Nephron progenitor cell (in vitro differentiated cells): Measurements from ENCODE around the gene RDX.
"Not testable (repeated sequence)": the region's sequence is repeated elsewhere in the genome, so short reads cannot be mapped to it uniquely, and the experiment has no call there.

Experiments
- DNase-seq: peaks from one replicate; pipeline ENCODE4 v3.0.0; 2021
- H3K27ac Mint-ChIP-seq: 2 replicates; pipeline ENCODE4 v1.8.0; 2021; ENCODE audit warnings: mild to moderate bottlenecking, moderate library complexity, mixed read lengths
- H3K27me3 Mint-ChIP-seq: 2 replicates; pipeline ENCODE4 v1.8.0; 2021; ENCODE audit warnings: mild to moderate bottlenecking, low read depth, mixed read lengths; ENCODE audit not compliant: poor library complexity
- H3K36me3 Mint-ChIP-seq: 2 replicates; pipeline ENCODE4 v1.8.0; 2021; ENCODE audit warnings: low read depth, mixed read lengths
- H3K4me1 Mint-ChIP-seq: 2 replicates; pipeline ENCODE4 v1.8.0; 2021; ENCODE audit warnings: mixed read lengths
- H3K4me3 Mint-ChIP-seq: 2 replicates; pipeline ENCODE4 v1.8.0; 2021; ENCODE audit warnings: mild to moderate bottlenecking, moderate library complexity, mixed read lengths
- H3K9me3 Mint-ChIP-seq: 2 replicates; pipeline ENCODE4 v1.8.0; 2021; ENCODE audit warnings: mild to moderate bottlenecking, moderate library complexity, mixed read lengths
- TF ChIP-seq, protein P1 (sequence below): fragments of 200-600 bp; sonication (generic); IDR thresholded peaks from 2 replicates; pipeline ENCODE4 v1.5.0; 2021; ENCODE audit warnings: antibody characterized with exemption

Gene RDX

GRCh38 chr11:110312670-110313069, 16.3 kb upstream of the RDX start:
- H3K36me3 Mint-ChIP-seq: no peaks in the 10 kb centered on the region
- peaks cover 24% of the 10 kb centered on the region for H3K4me1 Mint-ChIP-seq
- H3K9me3 Mint-ChIP-seq: no peaks in the 10 kb centered on the region
- H3K27me3 Mint-ChIP-seq: peaks cover 6% of the 10 kb centered on the region
- no peak overlapping the region for H3K4me3 Mint-ChIP-seq
- H3K27ac Mint-ChIP-seq: no peak overlapping the region
- TF ChIP-seq, protein P1, sequence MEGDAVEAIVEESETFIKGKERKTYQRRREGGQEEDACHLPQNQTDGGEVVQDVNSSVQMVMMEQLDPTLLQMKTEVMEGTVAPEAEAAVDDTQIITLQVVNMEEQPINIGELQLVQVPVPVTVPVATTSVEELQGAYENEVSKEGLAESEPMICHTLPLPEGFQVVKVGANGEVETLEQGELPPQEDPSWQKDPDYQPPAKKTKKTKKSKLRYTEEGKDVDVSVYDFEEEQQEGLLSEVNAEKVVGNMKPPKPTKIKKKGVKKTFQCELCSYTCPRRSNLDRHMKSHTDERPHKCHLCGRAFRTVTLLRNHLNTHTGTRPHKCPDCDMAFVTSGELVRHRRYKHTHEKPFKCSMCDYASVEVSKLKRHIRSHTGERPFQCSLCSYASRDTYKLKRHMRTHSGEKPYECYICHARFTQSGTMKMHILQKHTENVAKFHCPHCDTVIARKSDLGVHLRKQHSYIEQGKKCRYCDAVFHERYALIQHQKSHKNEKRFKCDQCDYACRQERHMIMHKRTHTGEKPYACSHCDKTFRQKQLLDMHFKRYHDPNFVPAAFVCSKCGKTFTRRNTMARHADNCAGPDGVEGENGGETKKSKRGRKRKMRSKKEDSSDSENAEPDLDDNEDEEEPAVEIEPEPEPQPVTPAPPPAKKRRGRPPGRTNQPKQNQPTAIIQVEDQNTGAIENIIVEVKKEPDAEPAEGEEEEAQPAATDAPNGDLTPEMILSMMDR: no peak
- no peak for DNase-seq

GRCh38 chr11:110311783-110312579, 15.6 kb upstream of the RDX start:
- no peak overlapping the region for H3K27ac Mint-ChIP-seq
- TF ChIP-seq, protein P1: no peak
- peaks cover 17% of the 10 kb centered on the region for H3K4me1 Mint-ChIP-seq
- H3K9me3 Mint-ChIP-seq: no peaks in the 10 kb centered on the region
- DNase-seq: no peak
- H3K27me3 Mint-ChIP-seq: peaks cover 7% of the 10 kb centered on the region
- H3K36me3 Mint-ChIP-seq: no peaks in the 10 kb centered on the region
- no peak overlapping the region for H3K4me3 Mint-ChIP-seq

DNA sequence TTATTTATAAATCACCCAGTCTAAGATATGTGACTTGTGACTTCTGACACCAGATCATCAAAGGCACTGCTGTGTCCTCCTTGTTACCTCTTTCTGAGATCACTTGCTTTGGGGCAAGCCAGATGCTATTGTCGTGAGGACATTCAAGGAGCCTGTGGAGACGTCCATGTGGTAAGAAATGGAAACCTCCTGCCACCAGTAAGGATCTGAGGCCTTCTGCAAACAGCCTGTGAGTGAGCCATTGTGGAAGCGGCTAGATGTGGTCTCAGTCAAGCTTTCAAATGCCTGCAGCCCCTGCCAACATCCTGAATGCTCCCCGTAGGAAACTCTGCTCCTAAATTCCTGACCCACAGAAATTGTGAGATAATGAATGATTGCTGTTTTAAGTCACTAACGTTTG, 11.7 kb upstream of the RDX start:
- Mint-ChIP-seq H3K27ac (no peak overlapping the region), H3K4me1 (peaks cover 17% of the 10 kb centered on the region), H3K9me3 (peaks cover 6% of the 10 kb centered on the region), H3K4me3 (no peak overlapping the region), H3K27me3 (peaks cover 7% of the 10 kb centered on the region), H3K36me3 (no peaks in the 10 kb centered on the region)
- no peak for DNase-seq
- TF ChIP-seq, protein P1: no peak

- not testable (repeated sequence) for H3K9me3 Mint-ChIP-seq, H3K36me3 Mint-ChIP-seq, DNase-seq, H3K4me3 Mint-ChIP-seq, H3K4me1 Mint-ChIP-seq, H3K27me3 Mint-ChIP-seq, H3K27ac Mint-ChIP-seq
Measured at GRCh38 chr11:110306019-110306388, 9.6 kb upstream of the RDX start.

DNA sequence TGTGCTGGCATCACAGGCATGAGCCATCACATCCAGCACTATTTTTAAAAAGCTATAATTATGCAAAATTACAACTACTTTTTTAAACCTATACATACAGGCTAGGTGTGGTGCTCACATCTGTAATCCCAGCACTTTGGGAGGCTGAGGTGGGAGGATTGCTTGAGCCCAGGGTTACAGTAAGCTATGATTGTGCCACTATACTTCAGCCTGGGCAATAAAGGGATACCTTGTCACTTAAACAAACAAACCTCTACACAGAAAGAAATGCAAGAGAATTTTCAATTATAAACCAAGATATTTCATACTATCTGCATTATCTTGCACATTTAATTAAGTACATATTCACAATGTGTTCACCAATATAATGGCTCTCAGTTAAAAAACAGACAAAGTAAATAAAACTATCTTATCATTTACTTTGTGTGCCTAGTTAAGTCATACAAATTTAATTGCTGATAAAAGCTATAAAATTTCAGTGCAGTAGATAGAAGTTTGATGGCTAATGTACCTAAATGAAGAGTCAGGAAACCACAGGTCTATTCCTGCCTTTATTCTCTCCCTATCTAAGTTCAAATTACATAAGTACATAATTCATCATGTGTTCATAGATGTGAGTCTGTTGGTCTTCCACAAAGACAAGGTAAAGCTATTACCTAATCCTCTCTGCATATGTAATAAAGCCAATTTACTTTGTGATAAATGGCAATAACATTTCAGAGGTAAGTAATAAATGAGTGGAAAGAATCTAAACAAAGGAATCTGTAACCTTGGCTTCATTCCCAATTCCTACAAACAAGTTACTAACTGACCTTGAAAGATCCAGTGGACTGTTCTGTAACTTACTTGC, 9.0 kb upstream of the RDX start:
- H3K27ac Mint-ChIP-seq: no peak overlapping the region
- H3K36me3 Mint-ChIP-seq: no peaks in the 10 kb centered on the region
- peaks cover 6% of the 10 kb centered on the region for H3K9me3 Mint-ChIP-seq
- peaks cover under 1% of the 10 kb centered on the region for H3K4me1 Mint-ChIP-seq
- H3K4me3 Mint-ChIP-seq: no peak overlapping the region
- peaks cover 7% of the 10 kb centered on the region for H3K27me3 Mint-ChIP-seq
- TF ChIP-seq, protein P1: no peak
- no peak for DNase-seq

- H3K36me3 Mint-ChIP-seq: peaks cover 4% of the 10 kb centered on the region
- TF ChIP-seq, protein P1: no peak
- H3K9me3 Mint-ChIP-seq: peaks cover 11% of the 10 kb centered on the region
- no peak overlapping the region for H3K4me3 Mint-ChIP-seq
- DNase-seq: no peak
- H3K27me3 Mint-ChIP-seq: peaks cover 10% of the 10 kb centered on the region
- peak overlapping the region; percentile 23 for H3K27ac Mint-ChIP-seq
- H3K4me1 Mint-ChIP-seq: peaks cover 11% of the 10 kb centered on the region
Measured at GRCh38 chr11:110303414-110303826, 7.0 kb upstream of the RDX start.
